Stimulated activated CD4-positive, alpha-beta T cell treated with anti-CD3 and anti-CD28 coated beads, Interleukin-15, amount 100 ng/mL, for 48 hours (primary cell): ENCODE results near the gene NISCH.

Source experiments
- DNase-seq, 2 donors: peaks; one replicate each; pipeline ENCODE4 v3.0.0-alpha.2; 2020; ENCODE audit warnings: low read depth in 2 of 2

Gene NISCH

GRCh38 chr3:52472239-52473000 is 17.0 kb downstream of the NISCH start:
- DNase-seq: no peak

DNA sequence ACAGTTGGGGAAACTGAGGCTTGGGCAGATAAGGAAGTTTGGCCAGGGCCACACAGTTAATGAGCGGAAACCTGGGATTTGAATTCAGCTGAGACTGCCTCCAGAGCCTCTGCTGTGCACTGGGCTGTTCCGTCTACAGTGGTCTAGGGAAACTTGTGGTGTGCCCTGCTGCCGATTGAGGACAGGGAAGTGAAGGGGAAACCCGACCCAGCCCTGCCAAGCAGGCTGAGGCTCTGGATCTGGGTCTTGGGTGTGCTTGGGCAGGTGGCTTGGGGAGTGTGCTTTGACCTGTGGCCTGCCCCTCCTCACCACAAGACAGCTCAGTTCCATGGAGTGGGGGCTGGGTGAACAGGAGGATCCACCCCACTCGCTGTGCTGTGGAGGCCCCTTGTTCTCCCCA is 17.6 kb downstream of the NISCH start:
- no peak for DNase-seq

DNA sequence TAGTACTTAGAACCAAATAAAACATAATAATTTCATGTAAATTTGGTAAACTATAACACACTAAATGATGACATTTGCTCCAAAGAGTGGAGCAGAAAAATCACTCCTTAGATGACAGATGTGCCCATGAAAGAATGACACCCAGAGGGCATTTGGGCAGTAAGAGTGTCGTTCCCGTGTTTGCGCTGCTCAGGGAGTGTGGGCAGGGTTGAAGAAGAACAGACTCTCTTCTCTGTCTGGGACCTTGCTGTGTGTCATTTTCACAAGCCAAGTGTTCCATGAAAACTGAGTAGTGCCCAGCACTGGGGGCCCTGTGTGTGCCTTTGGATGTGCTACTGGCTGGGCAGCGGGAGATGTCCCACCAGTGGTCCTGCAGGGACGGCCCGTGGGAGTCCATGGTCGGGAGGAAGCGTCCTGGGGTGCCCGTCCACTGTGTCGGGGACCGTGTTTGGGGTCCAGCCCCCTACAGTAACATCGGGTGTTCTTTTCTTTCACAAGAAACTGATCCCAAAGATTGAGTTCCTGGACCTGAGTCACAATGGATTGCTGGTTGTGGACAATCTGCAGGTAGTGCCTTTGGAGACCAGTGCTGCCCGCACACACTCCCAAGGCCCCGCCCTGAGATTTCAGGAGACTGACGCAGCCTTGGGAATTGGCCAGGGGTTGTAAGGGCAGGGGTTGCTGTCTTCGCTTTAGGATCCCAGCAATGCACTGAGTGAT is 21.8 kb downstream of the NISCH start:
- no peak for DNase-seq

- no peak for DNase-seq
Measured at GRCh38 chr3:52477796-52478095, 22.3 kb downstream of the NISCH start.

- DNase-seq: no peak
Measured at GRCh38 chr3:52479037-52479876, 23.9 kb downstream of the NISCH start.

DNA sequence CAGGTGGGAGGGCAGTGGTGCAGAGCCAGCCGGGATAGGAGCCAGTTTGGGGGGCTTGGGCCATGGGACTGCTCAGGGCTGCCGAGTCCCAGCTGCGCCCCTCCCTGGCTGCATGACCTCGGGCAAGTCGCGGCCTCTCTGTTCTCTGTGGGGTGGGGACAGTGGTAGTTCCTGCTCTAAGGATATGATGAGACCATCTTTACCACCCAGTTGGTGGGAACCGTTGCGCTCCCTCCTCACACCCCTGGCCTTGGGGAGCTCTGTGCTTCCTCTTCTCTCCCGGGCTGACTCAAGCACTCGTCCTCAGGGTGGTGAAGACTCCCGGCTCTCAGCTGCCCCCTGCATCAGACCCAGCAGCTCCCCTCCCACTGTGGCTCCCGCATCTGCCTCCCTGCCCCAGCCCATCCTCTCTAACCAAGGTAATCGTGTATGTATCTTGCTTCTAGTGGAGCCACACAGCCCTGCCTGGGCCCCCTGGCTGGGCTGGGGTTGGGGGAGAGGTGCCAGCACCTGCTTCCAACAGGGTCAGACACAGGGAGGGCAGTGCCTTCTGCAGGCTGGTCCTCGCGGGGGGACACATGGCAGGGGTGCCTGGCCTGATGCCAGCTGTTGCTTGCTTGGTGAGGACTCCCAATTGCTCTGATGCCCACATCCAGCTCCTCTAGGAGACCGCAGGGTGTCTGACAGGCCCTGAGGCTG is 24.6 kb downstream of the NISCH start:
- no peak for DNase-seq

GRCh38 chr3:52480768-52481715 is 25.6 kb downstream of the NISCH start:
- no peak for DNase-seq

GRCh38 chr3:52481819-52482521 is 26.6 kb downstream of the NISCH start:
- DNase-seq: no peak

DNA sequence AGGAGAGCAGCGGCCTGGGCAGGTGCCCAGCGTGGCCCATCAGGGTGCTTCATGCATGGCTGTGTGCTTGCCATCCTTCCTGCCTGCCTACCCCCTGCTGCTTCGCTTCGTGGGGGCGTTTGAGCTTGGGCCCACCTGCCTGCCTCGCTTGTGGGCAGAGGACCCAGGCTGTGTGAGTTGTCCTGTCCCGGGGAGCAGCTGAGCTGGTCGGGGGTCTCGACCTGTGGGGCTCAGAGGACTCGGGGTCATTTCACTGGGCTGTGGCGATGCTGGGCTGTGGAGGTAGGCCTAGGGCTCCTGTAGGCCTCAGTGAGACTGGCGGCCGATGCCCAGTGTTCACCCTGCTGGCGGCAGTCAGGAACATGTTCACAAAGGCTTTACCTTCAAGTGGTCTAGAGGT is 27.7 kb downstream of the NISCH start:
- DNase-seq: no peak

DNA sequence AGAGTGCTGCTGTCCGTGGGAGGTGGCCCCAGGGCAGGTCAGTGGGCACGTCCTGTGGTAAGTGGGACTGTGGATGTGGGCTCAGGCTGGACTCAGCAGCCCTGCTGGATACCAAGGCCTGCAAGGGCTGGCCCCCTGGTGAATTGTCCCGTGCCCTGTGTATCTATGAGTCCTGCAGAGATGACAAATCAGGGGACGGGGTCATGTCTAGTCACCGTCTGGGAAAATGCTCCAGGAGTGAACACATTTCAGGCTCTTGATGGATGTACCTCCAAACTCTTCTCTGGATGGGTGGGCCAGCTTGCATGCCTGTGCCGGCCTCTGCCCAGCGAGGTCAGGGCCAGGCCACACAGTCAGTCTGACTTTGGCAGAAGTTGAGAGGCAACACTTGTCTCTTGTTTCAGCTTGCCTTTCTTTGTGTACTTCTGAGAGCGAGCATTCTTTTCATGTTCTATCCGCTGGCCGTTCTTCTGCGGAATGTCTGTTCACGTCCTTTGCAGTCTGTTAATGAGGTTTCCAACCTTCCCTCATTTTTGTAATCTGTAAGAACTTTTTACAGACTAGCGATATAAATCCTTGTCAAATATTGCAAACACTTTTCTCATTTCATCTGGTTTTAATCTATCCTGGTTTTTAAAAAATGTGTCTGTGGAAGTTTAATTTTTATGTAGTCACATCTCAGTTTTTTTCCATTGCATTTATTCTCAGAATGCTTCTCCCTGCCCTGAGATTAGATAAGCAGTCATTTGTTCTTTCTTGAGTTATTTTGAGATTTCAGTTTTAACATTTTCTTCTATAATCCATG is 28.4 kb downstream of the NISCH start:
- DNase-seq: no peak

DNA sequence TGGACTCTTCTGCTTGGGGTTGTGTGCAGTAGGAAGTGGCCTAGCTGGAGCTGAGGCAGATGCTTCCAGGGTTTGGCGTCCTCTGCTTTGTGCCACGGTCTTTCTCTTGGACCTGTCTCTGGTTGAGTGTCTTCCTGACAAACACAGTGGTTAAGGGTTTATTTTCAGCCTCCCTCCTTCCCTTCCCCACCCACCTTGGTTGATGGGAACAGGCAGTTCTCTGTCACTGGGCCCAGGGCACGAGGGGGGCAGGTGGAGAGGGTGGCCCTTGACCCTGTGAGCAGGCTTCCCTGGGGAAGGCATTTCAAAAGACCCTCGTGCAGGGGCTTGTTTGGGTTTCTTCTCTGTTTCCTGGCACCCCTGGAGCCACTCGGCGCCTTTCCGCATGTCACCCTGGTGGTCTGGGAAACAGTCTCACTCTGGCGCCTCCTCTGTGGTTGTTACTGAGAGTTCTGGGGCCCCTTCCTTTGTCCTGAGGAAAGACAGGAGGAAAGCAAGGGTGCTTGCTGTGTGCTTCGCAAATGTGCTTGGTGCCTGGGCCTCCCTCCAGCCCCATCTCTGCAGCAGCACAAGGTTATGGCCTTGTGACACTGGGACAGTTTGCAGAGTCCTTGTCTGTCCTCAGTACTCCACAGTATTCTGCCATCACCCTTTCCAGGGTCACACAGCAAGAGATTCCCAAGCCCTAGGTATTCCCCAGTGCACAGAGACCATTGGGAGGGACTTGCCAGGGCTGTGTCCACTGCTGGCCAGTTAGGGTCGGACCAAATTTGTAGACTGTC is 29.5 kb downstream of the NISCH start:
- DNase-seq: no peak

DNA sequence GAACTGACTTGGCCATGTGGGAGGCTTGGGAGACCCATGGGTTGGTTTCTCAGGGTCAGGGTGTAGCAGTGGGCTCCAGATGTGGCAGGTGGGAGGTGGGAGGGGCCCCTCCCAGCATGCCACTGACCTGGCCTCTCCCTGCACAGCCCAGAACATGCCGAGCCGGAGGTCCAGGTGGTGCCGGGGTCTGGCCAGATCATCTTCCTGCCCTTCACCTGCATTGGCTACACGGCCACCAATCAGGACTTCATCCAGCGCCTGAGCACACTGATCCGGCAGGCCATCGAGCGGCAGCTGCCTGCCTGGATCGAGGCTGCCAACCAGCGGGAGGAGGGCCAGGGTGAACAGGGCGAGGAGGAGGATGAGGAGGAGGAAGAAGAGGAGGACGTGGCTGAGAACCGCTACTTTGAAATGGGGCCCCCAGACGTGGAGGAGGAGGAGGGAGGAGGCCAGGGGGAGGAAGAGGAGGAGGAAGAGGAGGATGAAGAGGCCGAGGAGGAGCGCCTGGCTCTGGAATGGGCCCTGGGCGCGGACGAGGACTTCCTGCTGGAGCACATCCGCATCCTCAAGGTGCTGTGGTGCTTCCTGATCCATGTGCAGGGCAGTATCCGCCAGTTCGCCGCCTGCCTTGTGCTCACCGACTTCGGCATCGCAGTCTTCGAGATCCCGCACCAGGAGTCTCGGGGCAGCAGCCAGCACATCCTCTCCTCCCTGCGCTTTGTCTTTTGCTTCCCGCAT is 31.8 kb downstream of the NISCH start:
- DNase-seq: no peak

- no peak for DNase-seq
Measured at GRCh38 chr3:52487788-52488691, 32.6 kb downstream of the NISCH start.

- no peak for DNase-seq
Measured at GRCh38 chr3:52488746-52489145, 33.3 kb downstream of the NISCH start.

GRCh38 chr3:52489453-52489852 is 34.0 kb downstream of the NISCH start:
- no peak for DNase-seq

- no peak for DNase-seq
Measured at GRCh38 chr3:52490035-52490938, 34.9 kb downstream of the NISCH start.
